ENCODE measurements around the gene MBP. TPM values are rescaled to one million over a fixed set of nuclear protein-coding genes. Genes with fewer than 3 reads are reported as not detected.

Gene MBP
- total and polyA plus RNA-seq, 2 of the 13 experiments (the other 11 are each of a cell fraction or from before 2014, with no cell fraction given) = 5.0 to 8.5 TPM

DNA sequence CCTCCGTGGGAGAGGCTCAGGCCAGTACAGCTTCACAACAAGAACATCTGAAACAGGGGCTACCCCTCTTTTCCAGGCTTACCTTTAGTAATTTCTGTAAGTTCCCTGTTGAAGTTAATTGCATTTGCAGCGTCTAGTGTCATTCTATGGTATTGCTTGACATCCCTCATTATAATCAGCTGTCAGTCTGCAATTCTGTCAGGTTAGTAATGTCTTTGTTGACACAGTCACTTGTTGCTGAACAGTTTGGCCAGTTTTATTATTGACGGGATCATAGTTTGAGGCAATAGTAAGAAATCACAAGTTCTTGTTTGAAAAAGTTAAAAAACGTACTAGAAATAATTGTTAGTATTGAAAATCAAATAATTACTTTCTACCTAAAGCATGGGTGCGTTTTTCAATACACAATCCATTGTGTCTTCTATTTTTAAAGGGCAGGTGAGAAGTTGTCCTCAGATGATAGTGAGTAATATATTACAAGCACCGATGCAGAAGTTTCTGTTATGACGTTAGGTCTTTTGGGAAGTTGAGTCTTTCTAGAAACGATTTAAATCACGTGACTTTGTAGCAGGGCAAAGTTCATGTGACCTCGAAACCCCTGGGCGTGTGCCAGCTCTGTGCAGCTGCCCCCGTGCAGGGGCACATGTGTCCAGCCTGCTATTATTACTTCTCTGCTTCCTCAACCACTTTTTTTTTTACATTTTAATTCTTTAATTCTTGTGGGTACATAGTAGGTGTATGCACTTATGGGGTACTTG is 49.5 kb upstream of the MBP start:
- FAIRE-seq (no peak), DNase-seq (ENCODE audit: low spot score) (no peak), ATAC-seq (no peak)
- in situ Hi-C loops (cut with HindIII; ENCODE audit: extremely low pct_ligation_motif_present, low pct_unique_long_range_greater_than_20kb) (no loop called here), intact Hi-C loops (cut with micrococcal nuclease; ENCODE audit: unreplicated experiment) (no loop called here)
- no peaks in the 10 kb centered on the region for H4K20me1 ChIP-seq (ENCODE audit: insufficient read depth, low read length)
- H3K4me1 ChIP-seq (ENCODE audit: insufficient read depth, low read length) = no peaks in the 10 kb centered on the region
- TF ChIP-seq RAD51 (IDR thresholded peaks at IDR 0.05; ENCODE audit: borderline replicate concordance) (peak; percentile 83; the same call in 1 of the 2 replicates), ZNF619 (CRISPR knock-in tag; IDR thresholded peaks at IDR 0.05) (no peak), YEATS2 (CRISPR knock-in tag; IDR thresholded peaks at IDR 0.05; ENCODE audit: borderline replicate concordance) (no peak), AGO1 (IDR thresholded peaks at IDR 0.05; ENCODE audit: low read depth, low read length, poor library complexity, severe bottlenecking) (no peak), CENPX (CRISPR knock-in tag; IDR thresholded peaks at IDR 0.05) (no peak)
- TF ChIP-seq, protein P1, sequence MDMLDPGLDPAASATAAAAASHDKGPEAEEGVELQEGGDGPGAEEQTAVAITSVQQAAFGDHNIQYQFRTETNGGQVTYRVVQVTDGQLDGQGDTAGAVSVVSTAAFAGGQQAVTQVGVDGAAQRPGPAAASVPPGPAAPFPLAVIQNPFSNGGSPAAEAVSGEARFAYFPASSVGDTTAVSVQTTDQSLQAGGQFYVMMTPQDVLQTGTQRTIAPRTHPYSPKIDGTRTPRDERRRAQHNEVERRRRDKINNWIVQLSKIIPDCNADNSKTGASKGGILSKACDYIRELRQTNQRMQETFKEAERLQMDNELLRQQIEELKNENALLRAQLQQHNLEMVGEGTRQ (IDR thresholded peaks at IDR 0.05; ENCODE audit: low read depth, low read length) = peak; percentile 74
- TF ChIP-seq, protein P1 (CRISPR knock-in tag; IDR thresholded peaks at IDR 0.05; ENCODE audit: borderline replicate concordance) = no peak
- TF ChIP-seq, protein P2, sequence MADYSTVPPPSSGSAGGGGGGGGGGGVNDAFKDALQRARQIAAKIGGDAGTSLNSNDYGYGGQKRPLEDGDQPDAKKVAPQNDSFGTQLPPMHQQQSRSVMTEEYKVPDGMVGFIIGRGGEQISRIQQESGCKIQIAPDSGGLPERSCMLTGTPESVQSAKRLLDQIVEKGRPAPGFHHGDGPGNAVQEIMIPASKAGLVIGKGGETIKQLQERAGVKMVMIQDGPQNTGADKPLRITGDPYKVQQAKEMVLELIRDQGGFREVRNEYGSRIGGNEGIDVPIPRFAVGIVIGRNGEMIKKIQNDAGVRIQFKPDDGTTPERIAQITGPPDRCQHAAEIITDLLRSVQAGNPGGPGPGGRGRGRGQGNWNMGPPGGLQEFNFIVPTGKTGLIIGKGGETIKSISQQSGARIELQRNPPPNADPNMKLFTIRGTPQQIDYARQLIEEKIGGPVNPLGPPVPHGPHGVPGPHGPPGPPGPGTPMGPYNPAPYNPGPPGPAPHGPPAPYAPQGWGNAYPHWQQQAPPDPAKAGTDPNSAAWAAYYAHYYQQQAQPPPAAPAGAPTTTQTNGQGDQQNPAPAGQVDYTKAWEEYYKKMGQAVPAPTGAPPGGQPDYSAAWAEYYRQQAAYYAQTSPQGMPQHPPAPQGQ (CRISPR knock-in tag; IDR thresholded peaks at IDR 0.05; ENCODE audit: borderline replicate concordance) = no peak
- no peak overlapping the region for H3K4me2 ChIP-seq (ENCODE audit: low read depth, low read length)
- no peak overlapping the region for H3K27ac ChIP-seq (ENCODE audit: extremely low read length, insufficient read depth, low read length)
- no TSS peak for BruUV-seq (replicated peaks)
- no peaks in the 10 kb centered on the region; the same call in 1 of the 2 replicates for H3K9me3 ChIP-seq (ENCODE audit: low read length)
- H3K36me3 ChIP-seq (replicated peaks in 1 of 2; ENCODE audit: control insufficient read depth in 1 of 2, insufficient read depth in 2 of 2, low read length in 2 of 2) = no peaks in the 10 kb centered on the region
- H3K27me3 ChIP-seq (ENCODE audit: control insufficient read depth in 1 of 2, insufficient read depth in 2 of 2, low read length in 2 of 2) = peaks cover 0 to 5% of the 10 kb centered on the region in 2 experiments; a peak in 1 of 5 replicates
- H2AFZ ChIP-seq (ENCODE audit: low read length) = no peak overlapping the region
- H3K9ac ChIP-seq (ENCODE audit: insufficient read depth, low read depth, low read length) = no peak overlapping the region
- 1% methylated on average over 12 of the region's 12 CpGs for WGBS (ENCODE audit: low lambda C conversion rate)
- H3K4me3 ChIP-seq (replicated peaks in 1 of 3; ENCODE audit: insufficient read depth in 1 of 3, low read depth in 2 of 3, low read length in 3 of 3) = no peak overlapping the region
- ChIA-PET CTCF (ENCODE audit: low intra/inter-chr PET ratio, low total read pairs) (no interaction called here), POLR2A (no interaction called here)
- no peaks in the 10 kb centered on the region for H3K79me2 ChIP-seq (ENCODE audit: insufficient read depth, low read length)

All from HepG2 (cell line).